ENCODE data around the gene SMYD3.

DNA sequence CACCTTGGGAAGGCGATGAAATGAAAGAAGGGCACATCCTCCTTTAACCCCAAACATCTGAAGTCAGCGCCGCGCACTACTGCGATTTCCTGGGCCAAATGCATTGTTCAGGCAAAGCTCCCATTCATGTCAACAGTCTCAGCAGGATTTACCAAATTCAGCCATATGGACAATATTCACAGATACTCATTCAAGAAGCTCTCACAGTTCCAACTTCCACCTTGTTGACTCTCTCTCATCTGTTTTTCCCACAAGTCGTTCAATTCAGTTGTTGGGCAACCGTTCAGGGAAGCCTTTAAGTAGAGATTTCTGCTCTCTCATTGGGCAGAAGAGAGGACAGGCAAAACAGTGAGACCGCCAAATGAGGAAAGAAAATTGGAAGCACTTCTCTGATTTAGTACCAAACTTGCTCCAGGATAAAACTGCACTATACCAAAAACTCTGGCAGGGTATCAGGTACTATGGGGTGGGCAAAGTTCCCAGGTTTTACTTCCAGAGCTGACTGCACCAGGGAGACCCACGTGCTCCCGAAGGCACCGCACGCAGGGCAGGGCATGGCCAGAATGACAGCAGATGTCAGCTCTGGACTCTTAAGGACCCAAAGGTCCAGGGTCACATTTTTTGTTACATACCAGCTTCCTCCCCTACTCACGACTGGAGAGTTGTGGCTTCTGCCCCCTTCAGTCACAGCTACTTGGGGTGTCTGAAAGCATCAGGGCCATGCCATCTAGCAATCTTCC lies 683.5 kb downstream of the SMYD3 start:
- TF ChIP-seq, protein P1, sequence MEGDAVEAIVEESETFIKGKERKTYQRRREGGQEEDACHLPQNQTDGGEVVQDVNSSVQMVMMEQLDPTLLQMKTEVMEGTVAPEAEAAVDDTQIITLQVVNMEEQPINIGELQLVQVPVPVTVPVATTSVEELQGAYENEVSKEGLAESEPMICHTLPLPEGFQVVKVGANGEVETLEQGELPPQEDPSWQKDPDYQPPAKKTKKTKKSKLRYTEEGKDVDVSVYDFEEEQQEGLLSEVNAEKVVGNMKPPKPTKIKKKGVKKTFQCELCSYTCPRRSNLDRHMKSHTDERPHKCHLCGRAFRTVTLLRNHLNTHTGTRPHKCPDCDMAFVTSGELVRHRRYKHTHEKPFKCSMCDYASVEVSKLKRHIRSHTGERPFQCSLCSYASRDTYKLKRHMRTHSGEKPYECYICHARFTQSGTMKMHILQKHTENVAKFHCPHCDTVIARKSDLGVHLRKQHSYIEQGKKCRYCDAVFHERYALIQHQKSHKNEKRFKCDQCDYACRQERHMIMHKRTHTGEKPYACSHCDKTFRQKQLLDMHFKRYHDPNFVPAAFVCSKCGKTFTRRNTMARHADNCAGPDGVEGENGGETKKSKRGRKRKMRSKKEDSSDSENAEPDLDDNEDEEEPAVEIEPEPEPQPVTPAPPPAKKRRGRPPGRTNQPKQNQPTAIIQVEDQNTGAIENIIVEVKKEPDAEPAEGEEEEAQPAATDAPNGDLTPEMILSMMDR (IDR thresholded peaks at IDR 0.05) = no peak
- no peak for TF ChIP-seq EZH2 (IDR thresholded peaks at IDR 0.05; ENCODE audit: borderline replicate concordance, insufficient read depth, low read depth, low read length, poor library complexity, severe bottlenecking)
